Muscle of arm (tissue), 12 donors: Measurements from ENCODE around the gene PRDM16. TPM values are rescaled to one million over a fixed set of nuclear protein-coding genes. Genes with fewer than 3 reads are reported as not detected.
A peak's percentile ranks its signal among the peaks of the same experiment; 100 is the strongest.

Experiments used
- DNase-seq: peaks from one replicate; pipeline ENCODE4 v3.0.0-alpha.2; 2013
- polyA plus RNA-seq, 12 donors: library from polyadenylated mRNA; unstranded; fragments of 120-200 nt; gene quantifications; one replicate each; pipeline ENCODE4 v1.2.1, GENCODE V29; 2013; ENCODE audit not compliant: insufficient read length in 12 of 12

Gene PRDM16
- polyA plus RNA-seq, 12 donors, result 0.66 to 2.0 (median 0.87) TPM; not detected in 2

DNA sequence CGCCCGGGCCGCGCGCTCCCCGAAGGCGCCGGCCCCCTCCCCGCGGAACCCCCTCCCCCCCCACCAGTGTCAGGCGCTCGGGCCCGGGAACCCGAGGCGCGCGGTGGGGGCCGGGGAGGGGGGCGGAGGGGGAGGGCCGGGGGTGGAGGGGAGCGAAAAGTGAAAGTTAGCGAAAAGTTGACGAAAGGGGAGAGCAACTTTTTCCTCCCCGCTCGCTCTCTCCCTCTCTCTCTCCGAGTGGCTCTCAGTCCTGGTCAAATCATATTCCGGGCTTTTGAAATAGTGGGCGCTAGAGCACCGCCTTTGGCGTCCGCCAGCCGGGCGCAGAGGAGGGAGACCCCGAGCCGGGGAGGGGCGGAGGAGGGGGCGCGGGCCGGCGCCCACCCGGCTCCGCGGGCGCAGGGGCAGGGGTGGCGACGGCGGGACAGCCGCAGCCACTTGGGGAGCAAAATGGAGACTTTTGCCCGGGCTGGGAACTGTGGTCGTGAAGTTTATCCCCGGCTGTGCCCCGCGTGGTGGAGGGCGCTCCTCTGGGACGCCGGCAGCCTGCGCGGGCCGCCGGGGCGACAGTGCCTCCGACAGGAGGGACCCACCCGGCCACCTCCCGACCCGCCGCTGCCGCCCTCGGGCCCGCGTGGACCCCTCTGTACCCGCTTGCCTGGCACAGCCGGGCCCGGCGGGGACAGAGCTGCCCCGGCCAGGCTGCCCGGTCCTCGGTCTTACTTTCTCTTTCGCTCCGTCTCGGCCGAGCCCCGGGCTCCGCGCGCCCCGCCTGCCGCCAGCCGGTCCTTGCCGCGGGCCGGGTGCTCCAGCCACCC is 697 bp downstream of the PRDM16 start:
- peak; percentile 48 for DNase-seq

DNA sequence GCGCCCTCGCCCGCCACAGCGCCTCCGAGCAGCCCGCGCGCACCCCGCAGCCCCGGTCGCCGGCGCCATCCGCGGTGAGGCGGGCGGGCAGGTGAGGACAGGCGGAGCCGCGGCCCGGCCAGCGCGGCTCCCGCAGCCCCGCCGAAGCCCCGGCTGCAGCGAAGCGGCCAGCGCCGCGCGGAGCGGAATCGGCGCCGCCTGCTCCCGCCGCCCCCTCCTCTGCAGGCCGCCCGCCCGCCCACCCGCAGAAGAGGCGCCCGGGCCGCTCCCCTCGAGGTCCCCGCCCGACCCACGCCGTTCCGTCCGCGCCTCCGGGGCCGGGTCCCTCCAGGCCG is 1.3 kb downstream of the PRDM16 start:
- no peak for DNase-seq

DNA sequence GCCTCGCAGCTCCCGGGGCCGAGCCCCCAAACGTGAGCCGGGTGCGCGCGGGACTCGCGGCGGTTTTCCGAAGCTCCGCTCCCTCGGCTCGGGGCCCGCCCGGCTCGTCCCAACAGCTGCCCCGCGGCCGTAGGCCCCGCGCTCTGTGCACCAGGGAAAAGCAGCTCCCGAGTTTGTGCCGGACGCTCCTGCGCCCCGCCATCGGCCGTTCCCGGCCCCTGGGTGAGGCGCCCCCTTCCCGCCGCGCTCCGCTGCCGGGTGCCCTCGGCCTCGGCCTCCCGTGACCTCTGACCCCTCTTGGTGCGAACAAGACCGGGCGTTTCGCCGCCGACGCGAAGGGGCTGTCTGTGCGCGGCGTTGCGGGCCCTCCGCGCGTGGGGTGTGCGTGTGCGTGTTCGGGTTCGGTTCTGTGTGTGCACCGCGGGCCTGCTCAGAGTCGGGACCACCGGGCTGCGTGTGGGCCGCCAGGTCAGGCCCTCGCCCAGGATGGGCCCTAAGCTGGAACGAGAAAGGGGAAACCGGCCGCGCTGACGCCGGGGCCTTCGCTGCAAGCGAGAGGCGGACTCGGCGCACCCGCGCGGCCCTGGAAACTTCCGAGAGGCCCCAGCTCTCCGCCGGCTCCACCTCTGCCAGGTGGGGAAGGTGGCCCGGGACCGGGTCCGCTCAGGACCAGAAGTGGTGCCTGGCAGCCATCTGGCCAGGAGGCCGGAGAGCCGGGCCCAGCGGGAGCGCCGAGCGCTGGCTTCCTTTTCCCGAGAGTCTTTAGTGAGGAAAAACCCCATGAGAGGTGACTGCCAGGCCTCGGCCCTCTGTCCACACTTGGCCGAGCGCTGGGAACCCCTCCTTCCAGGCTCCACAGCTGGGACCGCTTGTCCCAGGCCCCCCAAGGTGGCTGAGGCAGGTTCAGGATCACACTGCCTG is 1.9 kb downstream of the PRDM16 start:
- DNase-seq, result no peak

DNA sequence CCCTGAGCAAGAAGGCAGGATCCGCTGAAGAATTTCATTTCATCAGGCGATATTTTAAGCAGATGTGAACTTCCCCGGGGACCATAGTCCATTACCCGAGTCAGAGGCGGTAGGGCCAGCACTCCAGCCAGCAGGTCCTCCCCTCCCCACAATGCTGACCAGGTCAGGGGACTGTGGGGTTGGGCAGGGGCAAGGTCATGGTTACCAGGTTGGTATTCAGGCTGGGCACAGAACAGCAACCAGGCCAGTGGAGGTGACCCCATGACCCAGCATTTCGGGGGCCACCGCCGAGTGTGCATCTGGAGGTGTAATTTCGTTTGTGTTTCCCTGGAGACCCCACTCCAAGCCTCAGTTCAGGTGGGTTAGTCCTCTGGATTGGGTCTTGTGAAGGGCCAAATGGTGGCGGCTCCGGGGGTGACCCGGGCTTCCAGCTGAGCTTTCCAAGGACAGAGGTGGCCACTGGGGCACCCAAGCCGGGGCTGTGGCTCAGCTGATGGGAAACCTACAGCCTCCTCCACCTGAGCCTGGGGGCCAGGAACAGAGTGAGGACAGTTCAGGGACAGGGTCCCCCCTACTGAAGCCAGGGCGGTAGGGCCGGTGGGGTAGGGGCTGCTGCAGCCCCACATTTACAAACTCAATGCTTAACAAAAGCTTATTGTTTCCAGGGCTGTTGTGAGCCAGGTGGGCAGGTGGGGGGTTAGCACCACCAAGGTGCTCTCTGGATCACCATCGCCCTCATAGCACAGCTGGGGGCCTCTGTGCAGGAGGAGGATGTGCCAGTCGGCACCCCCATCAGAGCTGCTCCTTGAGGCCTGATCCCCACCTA is 2.8 kb downstream of the PRDM16 start:
- no peak for DNase-seq

DNA sequence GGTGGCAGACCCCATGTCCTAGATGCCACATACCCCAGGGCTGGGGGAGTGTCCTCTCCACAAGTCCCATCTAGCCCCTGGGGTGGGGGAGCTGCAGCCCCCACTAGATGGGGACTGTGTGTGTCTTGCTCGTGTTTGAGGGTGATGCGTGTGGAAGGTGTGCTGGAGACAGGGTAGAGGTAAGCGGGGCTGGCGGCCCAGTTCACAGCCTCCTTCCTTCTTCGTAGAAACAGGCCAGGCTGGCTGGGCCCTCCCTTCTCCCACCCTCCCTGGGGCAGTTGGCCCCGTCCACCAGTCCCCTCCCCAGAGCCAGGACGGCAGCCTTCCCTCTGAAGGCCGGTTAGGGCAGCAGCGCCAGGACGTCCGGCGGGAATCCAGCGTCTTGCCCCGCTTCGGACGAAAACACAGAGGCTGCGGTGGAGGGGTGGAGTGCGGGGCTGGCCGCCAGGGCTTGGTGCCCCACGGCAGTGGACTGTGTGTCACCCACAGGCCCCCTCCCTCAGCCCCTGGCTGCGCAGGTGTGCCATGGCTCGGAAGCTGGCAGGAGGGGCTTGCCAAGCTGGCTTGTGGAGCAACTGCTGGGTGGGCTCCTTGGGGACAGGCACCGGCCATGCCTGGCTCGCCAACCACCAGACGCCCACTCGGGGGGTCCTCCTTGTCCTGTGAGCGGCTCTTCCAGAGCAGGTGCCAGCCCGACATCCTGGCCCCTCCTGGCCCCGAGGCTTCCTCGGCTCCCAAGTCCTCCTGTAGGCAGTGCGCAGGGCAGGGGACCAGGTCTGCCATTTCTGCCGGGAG is 3.6 kb downstream of the PRDM16 start:
- DNase-seq, result no peak

DNA sequence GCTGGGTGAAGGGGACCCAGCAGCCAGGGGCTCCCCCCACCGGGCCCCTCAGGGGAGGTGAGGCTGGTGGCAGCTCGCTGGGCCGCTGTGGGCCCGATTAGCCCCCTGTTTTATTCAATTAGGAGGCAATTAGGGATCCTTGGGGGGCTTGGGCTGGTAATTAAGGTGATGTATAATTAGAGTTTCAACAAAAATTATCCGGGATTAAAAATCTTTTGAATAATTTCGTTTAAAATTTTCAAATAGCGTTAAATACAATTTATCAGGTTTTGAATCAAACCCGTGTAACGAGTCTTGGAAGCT is 4.1 kb downstream of the PRDM16 start:
- DNase-seq, result no peak

DNA sequence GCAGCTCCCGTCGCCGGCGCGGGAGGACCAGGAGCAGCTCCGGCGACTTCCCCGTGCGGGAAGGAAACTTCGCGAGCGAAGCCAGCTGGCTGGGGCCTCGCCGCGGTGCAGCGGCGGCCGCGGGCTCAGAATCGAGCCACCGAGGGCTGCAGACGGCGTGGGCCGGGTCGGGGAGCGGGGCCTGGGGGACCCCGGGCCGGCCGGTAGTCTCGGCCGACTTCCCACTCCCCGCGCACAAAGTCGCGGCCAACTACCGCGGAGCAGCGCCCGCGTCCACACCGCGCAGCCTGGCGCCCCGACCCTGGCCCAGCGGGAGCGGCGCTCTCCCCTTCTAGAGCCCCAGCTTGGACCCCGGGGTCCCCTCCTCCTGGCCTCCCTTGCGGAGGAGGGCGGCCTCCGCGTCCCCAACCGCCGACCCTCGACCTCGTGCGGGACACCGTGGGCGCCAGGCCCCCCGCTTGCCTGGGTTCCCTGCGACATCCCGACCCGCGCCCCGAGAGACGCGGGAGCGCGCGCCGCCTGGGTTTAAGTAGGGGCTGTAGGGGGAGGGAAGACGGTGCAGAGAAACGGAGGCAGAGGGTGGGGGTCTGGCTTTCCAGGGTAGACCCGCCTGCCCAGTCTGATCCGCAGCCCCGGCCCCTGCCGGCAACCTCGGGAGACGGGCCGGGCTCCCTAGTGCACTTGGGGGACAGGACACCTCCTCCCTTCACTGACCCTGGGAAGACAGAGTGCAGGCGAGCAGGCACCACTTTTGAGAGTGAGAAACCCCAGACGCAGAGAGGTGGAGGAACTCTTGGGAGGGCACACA is 4.7 kb downstream of the PRDM16 start:
- no peak for DNase-seq

DNA sequence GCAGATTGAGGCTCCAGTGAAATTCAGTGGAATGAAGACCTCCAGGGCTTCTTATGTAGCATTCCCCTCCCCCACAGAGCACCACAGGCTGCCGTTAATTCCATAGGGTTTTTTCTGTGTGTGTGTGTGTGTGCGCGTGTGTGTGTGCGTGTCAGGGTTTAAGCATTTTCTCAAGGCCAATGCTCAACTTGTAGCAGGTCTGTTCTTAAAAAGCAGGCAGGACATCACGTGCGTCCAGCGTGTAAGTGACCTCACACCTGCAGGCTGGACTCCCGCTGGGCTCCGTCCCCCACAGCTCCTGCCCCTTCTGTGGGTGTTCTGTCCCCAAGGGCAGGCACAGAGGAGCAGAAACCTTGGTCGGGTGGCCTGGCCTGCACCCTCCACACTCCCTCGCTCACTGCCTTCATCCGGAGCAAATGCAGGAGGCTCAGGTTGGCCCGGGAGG is 5.3 kb downstream of the PRDM16 start:
- no peak for DNase-seq

DNA sequence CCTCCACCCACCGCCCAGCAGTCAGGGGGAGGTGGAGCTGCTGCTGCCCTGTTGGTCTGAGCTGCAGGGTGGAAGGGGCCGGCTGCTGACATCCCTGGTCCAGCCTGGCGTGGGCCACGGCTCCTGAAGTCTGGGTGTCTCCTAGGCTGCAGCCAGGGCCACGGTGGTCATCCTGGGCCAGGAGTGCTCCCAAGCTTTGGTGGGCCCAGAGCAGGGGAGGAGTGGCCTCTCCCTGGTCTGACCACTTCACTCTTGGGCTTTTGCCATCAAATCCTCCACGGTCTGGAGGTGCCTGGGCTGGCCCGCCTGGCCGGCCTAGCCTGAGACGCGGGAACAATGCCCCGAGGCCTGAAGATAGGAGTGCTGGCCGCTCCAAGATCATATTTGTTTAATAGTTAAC is 5.8 kb downstream of the PRDM16 start:
- no peak for DNase-seq

DNA sequence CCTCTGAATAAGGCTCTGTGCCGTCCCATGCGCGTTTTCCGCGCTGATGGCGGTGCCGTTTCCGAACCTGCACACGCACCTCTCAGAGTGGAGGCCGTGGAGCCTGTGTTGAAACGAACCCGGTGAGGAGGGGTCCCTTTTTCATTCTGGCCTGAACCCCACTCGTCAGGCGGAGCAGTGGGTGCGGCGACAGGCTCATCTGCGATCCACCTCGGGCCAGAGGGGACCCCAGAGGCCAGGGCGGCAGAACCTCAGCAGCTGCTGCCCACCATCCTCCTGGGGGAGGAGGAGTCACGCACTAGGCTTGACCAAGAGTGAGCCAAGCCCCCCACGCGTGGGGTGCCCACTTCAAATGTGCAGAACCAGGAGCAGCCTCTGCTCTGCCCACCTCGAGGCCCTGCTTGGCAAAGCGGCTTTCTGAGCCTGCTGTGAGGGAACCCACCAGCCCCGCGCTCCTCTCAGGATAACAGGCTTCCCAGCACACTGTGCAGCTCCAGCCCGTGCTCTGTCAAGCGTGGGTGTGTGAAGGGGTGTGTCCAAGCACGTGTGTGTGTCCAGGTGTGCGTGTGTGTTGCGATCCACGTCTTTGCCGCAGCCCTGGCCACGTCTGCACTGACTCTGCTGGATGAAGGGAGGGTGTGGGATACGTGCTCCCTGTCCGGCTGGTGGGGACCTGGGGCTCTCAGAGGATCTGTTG is 6.8 kb downstream of the PRDM16 start:
- DNase-seq, result no peak

DNA sequence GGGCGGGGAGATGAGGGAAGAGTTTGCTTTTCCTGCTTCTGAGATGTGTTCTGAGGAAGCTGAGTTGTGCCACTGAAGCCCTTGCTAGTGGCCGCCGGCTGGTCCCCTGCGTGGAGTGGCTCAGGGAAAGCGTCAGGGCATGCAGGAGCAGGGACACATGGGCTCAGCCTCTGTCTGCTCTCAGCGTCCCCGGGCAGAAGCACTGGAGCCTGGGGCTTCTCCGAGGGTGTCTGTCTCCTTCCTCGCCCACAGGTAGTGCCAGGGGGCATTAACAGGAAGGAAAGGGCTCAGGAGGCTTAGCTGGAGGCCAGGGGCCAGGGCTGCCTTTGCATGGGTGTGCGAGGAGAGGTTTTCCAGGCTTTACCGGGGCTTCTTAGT is 7.3 kb downstream of the PRDM16 start:
- DNase-seq, result no peak

DNA sequence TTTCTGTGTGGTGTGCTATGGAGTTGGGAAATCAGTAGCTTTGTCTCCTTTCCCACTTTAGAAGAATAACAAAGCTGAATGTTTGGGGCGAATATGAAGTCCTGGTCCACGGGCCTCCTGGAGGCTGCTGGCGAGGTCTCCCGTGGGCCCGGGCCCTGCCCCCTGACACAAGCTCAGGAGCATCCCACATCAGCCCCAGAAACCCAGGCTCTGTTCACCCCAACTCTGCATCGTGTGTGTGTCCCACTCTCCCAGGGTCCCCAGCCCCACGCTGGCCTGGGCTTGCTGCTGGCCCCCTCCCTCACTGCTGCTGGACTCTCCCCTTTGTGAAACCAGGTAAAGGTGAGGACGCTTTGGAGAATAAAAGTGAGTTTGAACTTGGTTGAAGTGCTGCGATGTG is 8.1 kb downstream of the PRDM16 start:
- no peak for DNase-seq

DNA sequence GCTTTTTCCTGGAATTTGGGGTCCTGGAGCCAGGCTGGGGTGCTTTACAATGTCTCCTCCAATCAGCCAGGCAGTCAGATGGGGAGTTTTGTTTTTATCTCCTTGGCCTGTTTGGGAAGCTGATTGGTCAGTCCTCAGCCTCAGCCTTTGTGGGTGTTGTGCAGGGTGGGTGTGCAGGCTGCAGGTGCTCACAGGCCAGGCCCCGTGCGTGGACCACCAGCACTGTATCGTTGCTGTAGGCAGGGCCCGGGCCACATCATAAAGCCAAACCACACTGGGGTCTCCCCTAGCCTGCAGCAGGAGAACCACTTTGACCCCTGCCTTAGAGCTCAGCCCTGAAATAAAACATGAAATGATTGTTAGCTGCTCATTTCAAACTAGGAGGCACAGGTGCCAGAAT is 8.6 kb downstream of the PRDM16 start:
- DNase-seq, result no peak

DNA sequence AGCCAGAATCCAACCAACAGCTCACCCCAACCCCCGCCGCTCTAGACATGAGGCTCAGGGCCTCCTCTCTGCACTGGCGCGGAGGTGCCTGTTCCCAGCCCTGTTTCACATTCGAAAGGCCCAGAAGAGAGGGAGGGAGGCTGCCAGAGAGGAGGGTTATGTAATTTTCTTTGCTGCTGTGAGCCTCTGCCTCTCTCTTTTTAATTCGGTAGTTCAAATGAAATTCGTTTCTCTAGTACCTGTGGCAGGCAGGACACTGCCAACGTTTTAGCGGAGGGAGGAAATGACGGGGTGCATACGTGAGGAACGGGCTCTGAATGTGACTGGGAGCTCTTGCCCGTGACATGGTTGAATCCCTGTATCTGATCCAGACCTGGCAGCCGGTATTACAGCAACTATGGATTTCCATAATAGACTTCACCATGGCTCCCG is 9.4 kb downstream of the PRDM16 start:
- DNase-seq, result no peak

DNA sequence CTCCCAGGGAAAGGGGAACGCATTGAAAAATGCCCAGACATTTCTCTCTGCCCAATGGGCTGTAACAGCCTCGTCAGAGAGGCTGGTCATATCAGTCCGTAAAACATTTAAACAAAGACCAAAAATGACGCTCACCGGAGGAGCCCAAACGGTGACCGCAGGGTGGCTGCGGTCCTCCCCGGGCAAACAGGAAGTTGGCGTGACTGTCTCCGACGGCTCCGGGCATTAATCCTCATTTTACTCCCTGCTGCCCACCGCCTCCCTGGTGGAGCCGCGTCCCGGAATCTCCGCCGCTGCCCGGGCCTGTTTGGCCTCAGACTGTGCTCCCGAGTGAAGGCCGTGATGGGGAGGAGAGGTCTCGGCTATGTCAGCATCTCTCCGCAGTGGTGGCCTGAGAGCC is 9.9 kb downstream of the PRDM16 start:
- no peak for DNase-seq

DNA sequence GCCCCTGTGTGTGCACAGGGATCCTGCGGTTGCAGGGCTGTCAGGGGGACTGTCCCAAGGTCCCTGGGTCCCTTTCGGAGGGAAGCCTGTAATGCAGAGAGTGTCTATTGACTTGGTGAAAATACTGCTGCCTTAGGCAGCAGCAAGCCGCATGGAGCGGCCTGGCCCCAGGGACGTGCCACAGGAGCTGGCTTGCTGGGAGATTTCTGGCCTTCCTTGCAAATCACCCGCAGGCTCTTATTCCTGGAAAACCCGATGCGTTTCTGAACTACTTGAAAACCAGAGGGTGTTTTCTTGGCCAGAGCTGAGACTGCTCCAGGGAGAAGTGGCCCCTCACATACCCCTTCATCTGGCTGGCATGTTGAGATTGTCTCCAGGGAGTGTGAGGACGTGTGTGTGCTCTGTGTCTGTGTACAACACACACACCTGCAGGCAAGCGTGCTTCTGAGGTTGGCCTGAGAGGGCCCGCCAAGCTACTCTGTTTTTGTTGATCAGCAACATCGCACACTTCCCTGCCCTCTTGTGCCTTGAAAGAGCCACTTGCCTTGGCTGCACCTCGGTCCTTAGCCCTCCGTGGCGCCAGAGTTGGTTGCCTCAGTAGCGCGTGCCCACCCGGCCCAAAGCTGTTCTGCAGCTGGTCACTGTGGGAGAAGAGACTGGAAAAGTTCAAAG is 10.5 kb downstream of the PRDM16 start:
- no peak for DNase-seq

DNA sequence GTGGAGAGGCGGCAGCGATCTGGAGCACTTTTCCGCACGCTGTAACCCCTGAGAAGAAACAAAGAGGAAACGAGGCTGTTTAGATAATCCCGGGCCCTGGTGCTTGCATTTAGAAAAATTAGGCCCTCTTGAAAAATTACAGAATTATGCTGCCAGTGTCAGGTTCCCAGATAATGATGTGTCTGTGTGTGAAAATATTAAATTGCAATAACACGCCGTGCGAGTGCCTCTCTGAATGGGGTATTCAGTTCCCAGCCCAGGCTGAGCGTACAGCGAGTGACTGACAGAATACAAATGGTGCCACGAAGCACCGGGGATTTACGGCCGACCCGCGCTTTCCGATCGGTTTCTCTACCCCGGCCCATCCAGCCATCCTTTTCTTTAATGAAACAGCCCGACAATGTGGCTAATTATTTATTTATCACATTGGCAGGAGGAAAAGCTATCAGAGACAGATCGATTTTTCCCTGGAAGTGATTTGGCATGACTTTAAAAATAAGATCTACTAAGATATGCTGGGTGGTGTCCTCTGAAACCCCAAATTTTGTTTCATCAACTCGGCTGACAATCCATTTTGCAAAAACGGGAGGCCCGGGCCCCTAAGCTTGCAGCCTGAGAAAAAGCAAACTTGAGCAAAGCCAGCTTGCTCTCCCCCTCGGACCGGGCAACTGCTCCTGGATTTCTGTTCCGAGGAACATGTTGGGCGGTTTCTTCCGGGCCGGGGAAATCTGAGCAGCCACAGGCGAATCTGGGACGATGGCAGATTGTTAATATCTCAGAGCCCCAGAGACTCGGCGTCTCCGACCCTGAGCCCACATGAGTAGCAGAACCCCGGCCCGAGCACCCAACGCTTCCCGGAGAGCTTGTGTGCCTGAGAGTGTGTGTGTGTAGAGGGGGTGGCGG is 11.3 kb downstream of the PRDM16 start:
- no peak for DNase-seq

DNA sequence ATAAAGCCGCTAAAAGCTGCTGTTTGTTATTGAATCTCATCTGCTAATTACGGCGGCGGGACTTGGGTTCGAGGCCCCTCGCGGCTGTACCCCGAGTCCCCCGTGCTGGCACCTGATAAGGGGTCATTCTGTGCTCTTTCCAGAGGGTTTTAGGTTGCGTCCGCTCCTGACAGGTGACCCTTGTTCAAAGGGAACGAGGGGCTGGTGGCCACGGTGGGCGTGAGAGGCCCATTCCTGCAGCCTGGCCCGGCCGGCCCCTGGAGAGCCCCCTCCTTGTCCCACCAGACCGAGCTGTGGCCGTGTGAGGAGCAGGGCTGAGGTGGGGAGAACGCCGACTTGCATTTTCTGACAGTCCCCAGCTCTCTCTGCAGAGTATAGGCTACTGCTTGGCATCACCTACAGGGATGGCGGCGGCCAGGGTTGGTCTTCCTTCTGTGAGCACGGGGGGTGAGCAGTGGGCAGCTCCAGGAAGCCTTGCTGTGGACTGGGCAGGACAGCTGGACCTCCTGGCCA is 12.2 kb downstream of the PRDM16 start:
- no peak for DNase-seq
